NCI-H2196 (cell line): ENCODE data around the gene FGR.
A peak's percentile ranks its signal among the peaks of the same experiment; 100 is the strongest.
"Not testable (repeated sequence)": the region's sequence is repeated elsewhere in the genome, so short reads cannot be mapped to it uniquely, and the experiment has no call there.

Experiments used
- DNase-seq: peaks from one replicate; lab custom pipeline; 2025; ENCODE audit not compliant: unreplicated experiment; lab: John Stamatoyannopoulos, UW

Gene FGR

DNA sequence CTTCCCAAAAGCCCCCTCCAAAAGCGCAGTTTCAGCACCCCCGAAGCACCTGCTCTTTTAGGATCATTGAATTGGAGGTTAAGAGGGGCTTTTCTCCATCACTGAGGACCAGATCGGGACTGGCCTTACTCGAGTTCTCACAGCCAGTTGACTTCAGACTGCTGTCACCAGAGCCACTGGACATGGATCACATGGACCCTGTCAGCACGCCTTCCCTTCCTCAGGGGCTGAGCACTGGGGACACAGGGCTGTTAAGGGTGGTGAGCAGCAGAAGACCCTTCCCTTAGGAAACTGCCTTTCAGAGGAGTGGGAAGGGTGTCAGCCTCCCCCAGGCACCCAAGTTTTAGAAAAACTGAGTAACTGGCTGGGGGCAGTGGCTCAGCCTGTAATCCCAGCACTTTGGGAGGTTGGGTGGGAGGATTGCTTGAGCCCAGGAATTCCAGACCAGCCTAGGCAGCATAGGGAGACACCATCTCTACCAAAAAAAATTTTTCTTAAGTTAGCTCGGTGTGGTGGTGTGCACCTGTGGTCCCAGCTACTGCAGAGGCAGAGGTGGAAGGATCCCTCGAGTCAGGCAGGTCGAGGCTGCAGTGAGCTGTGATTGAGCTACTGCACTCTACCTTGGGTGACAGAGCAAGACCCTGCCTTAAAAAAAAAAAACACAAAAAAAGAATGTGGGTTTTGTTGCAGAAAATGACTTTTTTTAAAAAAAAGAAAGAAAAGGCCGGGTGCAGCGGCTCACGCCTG is 584 bp upstream of the FGR start:
- DNase-seq: no peak

DNA sequence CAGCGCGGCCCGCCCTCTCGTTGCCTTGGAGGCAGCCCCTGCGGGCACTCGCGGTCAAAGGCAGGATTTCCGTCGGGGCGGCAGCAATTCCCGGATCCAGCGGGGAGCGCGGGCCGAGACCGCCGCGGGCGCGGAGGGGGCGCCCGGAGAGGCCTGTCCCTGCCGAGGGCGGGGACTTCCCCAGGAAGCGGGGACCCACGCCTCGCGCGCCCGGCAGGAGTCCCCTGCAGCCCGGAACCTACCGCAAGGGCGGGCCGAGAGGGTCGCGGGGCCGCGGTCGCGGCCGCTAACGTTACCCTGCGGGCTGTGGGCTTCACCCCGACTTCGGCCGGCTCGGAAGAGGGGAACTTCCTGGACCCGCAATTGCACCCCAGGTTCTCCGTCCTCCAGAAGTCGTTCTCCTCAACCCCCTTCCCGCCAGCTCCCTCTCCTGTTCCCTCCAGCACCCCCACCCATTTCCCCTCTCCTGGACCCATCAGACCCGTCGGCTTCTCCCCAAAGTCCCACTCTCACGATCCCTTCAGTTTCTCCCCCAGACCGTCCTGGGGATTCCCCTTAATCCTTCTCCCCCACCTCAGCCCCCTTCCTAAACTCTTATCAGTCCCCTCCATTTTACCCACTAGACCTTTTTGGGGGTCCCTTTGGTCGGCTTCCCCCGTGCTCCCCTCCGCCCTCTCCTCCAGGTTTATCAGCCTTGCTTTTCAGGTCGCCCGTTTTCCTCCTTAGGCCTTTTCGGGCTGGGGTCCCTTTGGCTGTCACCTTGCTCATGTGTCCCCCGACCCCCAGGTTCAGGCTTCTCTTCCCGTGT is 604 bp downstream of the FGR start:
- no peak for DNase-seq

DNA sequence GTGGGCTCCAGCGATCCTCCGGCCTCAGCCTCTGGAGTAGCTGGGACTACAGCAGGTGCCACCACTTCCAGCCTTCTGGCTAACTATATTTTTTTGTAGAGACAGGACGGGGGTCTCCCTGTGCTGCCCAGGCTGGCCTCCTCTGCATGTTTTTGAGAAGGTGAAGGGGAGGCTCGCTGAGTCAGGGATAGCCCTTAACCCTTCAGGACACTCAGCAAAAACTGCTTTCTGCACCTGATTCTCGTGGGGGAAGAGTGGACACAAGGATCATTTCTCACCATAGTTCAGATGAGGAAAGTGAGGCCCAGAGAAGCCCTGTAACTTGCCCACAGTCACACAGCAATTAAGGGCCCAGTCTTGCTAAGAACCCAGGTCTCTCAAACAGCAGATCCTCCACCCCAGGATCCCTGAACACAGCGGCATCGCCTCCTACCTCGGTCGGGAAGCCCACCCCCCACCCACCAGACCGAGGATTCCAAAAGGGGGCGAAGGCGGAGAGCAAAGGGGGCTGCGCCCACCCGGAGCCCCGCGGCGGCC is 1.3 kb downstream of the FGR start:
- DNase-seq: no peak

DNA sequence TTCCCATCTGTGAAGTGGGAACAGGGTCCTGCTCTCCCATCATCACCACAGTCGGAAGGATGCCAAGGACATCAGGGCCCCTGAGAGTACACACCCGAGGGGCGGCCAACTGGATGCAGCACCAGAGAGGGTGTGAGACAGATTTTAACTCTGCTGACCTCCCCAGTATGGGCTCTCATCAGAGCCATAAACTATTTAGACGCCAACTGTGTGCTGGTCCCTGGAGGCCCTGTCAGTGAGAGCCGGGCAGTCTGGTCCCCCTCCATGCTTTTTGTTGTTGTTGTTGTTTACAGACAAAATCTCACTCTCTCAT is 1.7 kb downstream of the FGR start:
- DNase-seq: no peak

DNA sequence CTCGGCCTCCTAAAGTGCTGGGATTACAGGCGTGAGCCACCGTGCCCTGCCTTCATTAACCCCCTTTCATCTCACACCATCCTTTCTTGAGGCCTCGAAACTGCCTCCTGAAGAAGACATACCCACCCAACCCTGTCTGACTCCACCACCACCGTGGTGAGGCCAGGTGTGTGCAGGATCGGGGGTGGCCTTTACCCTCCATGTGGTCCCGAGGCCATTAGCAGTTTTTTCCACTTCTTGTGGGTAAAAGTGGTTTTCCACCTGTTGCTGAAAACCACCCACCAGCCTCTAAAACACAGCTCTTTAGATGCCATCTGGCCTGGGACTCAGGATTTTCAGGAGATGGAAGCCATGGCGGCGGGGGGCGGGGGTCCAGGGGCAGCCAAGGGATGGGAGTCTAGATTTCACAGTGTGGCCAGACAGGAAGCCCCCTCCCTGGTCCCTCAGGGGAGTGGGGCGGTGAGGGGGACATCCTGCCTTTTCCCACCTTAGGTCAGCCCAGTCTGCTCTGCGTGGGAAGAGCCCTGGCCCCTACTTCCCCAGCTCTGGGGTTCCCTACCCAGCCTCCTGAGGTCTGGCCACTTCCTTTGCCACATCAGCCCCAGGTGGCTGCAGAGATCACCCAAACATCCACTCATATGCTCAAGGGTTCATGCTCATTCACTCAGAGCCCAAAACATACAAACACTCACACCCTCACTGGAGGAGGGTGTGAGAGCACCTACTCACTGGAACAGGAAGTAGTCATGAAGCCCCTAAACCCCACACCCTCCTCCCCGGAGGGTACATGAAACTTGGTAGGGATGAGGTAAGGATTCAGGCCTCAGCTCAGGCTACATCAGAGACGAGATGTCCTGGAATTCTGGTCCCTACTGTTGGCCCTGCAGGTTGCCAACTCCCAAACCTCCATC is 2.3 kb downstream of the FGR start:
- DNase-seq: no peak

DNA sequence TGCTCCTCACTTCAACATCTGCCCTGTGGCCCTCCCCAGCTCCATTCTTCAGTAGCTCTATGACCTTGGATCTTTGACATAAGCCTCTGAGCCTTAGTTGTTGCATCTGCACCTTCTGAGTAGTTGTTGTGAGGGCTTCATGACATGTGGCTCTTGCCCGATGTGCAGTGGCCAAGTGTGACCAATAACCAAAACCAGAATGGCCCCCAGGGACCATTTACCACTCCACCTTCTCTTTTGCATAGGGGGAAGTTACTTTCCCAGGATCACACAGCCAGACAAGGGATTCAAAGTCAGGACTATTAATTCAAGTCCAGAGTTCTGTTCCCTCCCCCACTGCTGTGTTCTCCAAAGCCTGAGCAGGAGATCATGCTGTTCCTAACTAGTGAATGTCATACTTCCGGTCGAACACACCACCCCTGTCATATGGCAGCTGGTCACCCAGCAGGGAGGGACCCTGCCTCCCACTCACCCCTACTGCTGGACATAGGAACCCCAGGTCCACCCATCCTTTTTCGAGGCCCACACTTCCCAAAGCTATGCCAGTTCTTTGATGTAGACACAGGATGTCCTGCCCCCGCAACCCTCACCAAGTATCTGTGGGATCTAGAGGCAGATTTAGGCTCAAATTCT is 4.0 kb downstream of the FGR start:
- no peak for DNase-seq

DNA sequence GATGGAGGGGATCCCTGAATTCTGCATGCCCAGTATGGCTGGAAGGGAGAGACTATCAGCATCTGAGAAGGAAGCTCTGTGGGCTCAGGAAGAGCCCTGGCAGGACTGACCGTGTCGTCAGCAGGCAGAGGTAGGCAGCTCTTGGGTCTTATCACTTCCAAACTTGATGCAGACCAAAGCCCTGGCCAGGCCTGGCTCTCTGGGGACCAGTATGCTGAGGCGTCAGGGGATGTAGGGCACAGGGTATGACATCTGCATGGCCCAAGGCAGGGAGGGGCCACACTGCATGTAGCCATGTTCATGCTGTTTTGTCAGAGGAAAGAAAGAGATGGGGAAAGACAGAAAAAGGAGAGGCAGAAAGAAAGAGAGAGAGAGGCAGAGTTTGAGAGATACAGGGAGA is 6.3 kb downstream of the FGR start:
- DNase-seq: no peak

DNA sequence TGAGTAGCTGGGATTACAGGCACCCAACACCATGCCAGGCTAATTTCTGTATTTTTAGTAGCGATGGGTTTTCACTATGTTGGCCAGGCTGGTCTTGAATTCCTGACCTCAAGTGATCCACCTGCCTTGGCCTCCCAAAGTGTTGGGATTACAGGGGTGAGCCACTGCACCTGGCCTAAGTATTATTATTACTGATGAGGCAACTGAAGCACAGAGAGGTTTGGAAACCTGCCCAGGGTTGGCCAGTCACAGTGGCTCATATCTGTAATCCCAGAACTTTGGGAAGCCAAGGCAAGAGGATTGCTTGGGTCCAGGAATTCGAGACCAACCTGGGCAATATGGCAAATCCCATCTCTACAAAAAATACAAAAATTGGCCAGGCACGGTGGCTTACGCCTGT is 7.3 kb downstream of the FGR start:
- DNase-seq: not testable (repeated sequence)

DNA sequence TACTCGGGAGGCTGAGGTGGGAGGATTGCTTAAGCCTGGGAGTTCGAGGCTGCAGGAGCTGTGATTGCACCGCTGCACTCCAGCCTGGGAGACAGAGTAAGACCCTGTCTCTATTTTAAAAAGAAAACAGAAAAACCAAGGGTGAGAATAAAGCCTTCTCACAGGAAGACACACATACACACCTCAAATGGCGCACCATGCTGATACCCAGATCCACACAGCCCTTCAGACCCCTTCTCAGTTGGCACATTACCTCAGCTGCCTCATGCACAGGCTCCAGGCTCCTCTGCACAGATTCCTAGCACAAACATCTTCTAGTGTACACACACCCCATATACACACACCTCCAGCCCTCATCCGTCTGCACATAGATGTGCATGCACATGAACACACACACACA is 7.9 kb downstream of the FGR start:
- no peak for DNase-seq

DNA sequence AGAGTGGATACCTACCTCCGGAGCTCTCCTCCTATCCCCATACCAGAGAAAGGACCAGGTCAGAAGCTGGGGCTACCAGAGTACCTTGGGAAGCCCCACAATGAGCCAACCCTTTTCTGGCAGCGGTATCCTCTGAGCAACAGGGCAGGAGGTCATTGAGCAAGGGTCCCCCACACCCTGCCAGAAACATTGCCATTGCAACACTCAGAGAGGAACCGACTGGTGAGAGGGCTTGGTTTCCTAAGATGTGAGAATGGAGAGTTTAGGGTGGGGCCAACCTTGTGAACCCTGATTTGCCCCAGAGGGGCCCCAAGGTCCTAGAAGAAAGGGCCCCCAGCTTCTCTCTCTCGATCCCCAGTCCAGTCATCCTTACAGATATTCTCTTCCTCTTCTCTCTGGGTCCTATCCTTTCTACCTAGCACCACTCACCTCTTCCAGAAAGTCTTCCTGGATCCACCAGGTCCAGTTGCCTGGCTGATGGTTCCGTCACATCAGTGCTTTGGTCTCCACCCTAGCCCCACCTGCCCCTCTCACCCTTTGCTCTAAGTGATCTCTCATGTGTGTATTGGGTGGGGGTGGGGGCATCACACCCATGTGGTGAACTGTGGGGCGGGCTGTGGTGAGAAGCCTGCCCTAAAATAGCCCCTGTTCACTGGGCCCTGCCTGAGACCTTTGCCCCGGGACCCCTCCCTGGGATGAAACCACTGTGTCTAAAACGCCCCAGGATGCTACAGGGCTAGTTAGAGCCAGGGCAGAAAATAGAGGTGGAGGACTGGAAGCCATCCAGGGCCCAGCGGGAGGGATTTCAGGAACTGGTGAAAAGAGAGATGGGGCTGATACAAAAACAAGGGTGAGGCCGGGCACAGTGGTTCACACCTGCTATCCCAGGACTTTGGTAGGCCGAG is 8.7 kb downstream of the FGR start:
- no peak for DNase-seq

DNA sequence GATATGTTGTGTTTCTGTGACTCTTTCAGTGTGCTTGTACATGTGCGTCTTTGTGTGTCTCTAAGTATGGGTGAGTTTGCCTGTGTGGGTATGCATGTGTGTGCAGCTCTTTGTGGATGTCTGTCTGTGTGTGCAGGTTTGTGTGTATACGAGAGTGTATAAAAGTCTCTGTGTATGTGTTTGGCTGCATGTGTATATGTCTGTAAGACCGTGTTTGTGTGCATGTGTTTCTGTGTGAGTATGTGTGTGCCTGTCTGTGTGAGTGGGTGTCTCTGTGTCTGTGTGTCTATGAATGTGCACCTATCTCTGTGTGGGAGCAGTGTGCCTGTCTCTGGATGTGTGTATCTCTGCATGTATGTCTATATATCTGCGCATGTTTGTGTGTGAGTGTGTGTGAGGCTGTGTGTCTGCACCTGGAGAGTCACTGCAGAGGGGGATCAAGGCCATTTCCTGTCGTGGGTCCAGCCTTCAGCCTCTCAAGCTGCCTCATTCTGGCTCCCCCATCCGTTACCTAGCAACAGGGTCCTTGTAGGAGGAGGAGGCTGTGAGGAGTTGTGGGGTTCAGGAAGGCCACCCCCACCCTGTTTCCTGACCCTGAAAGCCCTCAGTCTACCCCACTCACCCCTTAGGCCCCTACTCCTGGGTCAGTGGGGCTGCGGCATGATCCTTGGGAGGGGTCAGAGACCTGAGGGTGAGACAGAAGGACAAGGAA is 10.4 kb downstream of the FGR start:
- DNase-seq: peak; percentile 66

DNA sequence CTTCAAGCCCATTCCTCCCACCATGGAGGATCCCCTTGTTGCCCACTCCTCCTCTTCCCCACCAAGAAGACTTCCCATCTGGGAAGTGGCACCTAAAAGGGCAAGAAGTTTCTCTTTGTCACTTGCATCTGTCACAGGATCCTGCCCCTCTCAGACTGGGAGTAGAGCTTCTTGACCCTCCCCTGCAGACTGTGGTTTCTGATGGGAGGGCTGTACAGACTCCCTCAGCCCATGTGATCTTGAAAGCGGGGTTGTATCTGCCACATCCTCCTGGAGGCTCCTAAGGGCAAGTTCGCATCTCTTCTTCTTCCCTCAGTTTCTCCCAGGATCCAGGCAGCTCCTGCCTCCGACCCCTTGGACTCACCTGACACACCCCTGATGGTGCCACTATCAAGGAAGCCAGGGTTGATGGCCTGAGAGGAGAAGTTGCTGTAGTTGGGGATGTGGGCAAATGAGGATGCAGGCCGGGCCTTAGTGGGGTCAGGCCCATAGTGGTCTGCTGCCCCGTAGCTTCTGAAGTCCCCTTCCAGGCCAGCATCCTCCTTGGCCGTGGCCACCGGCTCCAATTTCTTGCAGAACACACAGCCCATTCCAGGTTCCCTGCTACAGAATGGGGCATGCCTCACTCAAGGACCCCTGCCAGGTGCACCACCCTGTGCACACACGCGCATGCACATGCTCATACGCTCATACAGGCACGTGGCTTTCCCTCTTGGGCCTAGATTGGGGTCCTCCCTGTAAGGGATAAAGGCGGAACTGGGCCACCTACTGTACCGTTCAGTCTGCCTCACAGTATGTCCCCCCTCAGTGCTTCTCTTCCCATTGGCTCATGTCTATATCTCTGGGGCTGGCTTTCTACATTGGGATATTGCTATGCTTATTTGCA is 11.4 kb downstream of the FGR start:
- no peak for DNase-seq

DNA sequence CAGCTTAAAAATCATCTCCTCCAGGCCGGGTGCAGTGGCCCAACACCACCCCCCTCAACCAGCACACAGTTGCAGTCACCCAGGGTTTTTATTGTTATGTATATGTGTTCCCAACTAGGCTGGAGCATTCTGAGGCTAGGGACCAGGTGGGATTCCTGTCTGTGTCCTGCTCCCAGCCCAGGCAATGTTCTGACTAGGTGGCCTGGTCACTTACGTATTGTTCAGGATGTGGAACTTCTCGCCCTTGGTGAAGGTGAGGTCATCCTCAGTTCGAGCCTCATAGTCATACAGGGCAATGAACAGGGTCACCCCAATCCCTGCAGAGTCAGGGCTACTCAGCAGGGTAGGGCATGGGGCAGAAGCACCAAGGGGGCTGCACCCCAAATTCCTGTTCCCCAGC is 12.2 kb downstream of the FGR start:
- DNase-seq: no peak

DNA sequence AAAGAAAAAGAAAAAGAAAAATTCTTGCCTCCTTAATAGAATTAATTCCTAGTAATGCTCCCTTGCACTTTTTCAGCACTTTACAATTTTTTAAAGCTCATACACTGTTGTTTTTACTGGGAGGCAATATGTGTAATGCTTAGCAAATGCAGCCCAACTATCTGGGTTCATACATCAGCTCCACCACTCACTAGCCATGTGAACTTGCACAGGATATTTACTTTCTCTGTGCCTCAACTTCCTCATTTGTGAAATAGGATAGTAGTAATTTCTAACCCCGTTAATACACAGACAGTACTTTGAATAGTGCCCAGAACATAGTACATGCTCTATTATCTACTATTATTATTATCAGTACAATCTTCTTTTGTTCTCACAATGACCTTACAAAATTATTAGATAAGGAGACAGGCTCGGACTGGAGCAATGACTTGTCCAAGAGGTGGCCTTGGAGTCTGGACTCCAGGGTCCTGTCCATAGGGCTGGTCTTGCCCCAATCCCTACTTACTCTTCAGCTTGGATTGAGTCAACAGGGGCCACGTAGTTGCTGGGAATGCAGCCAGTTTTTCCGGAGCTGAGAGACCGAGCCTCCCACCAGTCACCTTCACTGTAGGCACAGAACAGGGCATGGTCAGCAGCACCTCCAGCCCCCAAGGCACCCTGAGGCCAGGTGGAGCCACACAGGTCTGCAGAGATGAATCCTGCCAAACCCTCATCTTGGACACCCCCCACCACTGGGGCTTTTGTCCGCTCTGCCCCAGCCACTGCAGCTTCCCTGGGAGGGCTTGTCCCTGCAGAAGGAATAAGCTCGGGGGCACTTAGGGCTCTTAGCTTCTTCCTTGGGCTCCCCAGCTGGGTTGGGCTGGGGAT is 13.7 kb downstream of the FGR start:
- no peak for DNase-seq

DNA sequence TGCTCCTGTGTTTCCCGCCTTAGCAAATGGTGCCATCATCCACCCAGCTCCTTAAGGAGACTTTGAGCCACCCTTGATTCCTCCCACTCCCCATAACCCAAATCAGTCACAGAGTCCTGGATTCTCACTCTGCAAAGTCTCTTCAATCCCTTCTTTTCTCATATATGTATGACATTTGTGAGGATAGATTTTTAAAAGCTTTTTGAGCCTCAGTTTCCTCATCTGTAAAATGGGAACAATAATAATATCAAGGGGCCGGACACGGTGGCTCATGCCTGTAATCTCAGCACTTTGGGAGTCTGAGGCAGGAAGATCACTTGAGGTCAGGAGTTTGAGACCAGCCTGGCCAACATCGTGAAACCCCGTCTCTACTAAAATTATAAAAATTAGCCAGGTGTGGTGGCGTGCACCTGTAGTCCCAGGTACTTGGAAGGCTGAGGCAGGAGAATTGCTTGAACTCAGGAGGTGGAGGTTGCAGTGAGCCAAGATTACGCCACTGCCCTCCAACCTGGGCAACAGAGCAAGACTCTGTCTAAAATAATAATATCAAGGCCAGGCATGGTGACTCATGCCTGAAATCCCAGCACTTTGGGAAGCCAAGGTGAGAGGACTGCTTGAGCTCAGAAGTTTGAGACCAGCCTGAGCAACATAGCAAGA is 15.1 kb downstream of the FGR start:
- DNase-seq: not testable (repeated sequence)

DNA sequence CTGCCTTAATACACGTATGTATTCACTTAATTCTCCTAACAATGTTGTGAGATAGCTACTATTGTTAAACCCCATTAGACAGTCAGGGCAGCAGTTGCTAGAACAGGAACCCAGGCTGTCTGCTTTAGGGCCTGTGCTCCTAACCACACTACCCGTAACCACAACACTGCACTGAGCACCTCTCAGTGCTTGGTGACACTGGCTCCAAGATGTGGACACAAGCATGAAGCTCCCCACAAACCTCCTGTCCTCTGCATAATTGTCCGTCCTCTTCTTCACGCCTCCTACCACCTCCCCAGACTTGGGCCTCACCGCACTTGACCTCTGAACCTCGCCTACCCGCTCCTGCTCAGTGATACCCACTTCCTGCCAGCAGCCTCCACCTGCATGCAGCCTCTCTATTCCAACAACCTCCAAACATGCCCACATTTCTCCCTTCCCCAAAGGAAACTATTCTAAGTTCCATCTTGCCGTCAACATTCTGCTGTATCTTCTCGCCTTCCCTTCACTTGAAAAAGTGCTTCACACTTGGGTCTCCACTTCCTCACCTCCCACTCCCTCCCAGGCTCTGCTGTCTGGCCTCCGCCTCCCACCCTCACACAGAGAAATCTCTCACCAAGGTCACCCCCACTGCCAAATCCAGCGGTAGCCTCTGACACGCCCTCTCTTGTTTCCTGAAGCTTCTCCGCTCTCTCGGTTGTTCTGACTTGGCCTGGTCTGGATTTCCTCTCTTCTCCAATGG is 16.5 kb downstream of the FGR start:
- DNase-seq: no peak
